GM12878 (cell line): ENCODE results near the gene DLG2.

Experiments
- FOXK2 ChIP-seq: fragments of 450-650 bp; IDR thresholded peaks from 2 replicates; pipeline ENCODE4 v1.6.1; 2017; ENCODE audit warnings: mild to moderate bottlenecking, moderate library complexity
- GABPA ChIP-seq: IDR thresholded peaks from 2 replicates; pipeline ENCODE4 v1.6.1; 2014; ENCODE audit warnings: antibody characterized with exemption, low read depth, mild to moderate bottlenecking, inconsistent platforms
- KDM1A ChIP-seq: fragments of 200-600 bp; sonication (generic); IDR thresholded peaks from 2 replicates; pipeline ENCODE4 v1.6.1; 2016; ENCODE audit warnings: borderline replicate concordance
- POLR2A ChIP-seq: IDR thresholded peaks from 2 replicates; pipeline ENCODE4 v1.6.1; 2011; ENCODE audit warnings: low read depth, mild to moderate bottlenecking, low read length
- POLR2AphosphoS5 ChIP-seq: IDR thresholded peaks from 2 replicates; pipeline ENCODE4 v1.6.1; 2011; ENCODE audit warnings: mild to moderate bottlenecking, low read length, inconsistent platforms
- RELB ChIP-seq: fragments of 450-650 bp; IDR thresholded peaks from 2 replicates; pipeline ENCODE4 v1.6.1; 2017; ENCODE audit warnings: low read depth, mild to moderate bottlenecking, moderate library complexity
- SRF ChIP-seq, 2 experiments: IDR thresholded peaks; 2 replicates each; pipeline ENCODE4 v1.6.1; 2011; ENCODE audit warnings: low read depth in 2 of 2, low read length in 2 of 2, mild to moderate bottlenecking in 1 of 2, moderate library complexity in 1 of 2
- ZNF622 ChIP-seq: fragments of 450-650 bp; IDR thresholded peaks from 2 replicates; pipeline ENCODE4 v1.6.1; 2017; ENCODE audit warnings: mild to moderate bottlenecking, inconsistent platforms
- TF ChIP-seq, protein P1 (sequence below): IDR thresholded peaks from 2 replicates; pipeline ENCODE4 v1.6.1; 2011; ENCODE audit warnings: low read depth, mild to moderate bottlenecking, low read length, moderate library complexity, borderline replicate concordance; ENCODE audit errors: extremely low read depth

DNA sequence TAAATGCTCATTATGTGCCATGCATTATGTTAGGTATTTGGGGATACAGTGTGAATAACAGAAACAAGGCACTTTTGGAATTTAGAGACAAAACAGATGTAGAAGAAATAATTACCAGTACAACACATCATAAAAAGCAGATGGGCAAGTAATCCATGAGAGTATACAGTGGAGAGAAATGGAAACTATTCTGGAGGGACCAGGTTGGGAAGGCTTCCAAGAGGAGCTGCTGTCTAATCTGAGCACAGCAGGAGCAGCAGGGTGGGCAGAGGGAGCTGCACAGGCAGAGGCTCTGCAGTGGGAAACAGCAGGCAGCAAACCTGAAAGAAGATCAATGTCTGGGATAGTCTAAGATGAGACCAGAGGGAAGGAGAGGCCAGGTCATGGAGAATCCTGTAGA, 2072.3 kb downstream of the DLG2 start:
- TF ChIP-seq ZNF622 (no peak), FOXK2 (no peak), POLR2A (no peak), RELB (no peak), POLR2AphosphoS5 (no peak), GABPA (no peak), KDM1A (no peak), SRF (IDR thresholded peaks at IDR 0.05; ENCODE audit: low read depth in 2 of 2, low read length in 2 of 2) (no peak)
- TF ChIP-seq, protein P1, sequence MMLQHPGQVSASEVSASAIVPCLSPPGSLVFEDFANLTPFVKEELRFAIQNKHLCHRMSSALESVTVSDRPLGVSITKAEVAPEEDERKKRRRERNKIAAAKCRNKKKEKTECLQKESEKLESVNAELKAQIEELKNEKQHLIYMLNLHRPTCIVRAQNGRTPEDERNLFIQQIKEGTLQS, result no peak
